GM10266 (cell line): ENCODE data around the gene RENBP.

Experiments used
- DNase-seq: peaks from one replicate; pipeline ENCODE4 v3.0.0; 2012; ENCODE audit errors: extremely low spot score
- TF ChIP-seq, protein P1 (sequence below): IDR thresholded peaks from 2 replicates; pipeline ENCODE4 v1.5.1; 2012; ENCODE audit warnings: mild to moderate bottlenecking, low read depth; ENCODE audit not compliant: control insufficient read depth, insufficient read depth; ENCODE audit errors: missing control alignments

RENBP gene

DNA sequence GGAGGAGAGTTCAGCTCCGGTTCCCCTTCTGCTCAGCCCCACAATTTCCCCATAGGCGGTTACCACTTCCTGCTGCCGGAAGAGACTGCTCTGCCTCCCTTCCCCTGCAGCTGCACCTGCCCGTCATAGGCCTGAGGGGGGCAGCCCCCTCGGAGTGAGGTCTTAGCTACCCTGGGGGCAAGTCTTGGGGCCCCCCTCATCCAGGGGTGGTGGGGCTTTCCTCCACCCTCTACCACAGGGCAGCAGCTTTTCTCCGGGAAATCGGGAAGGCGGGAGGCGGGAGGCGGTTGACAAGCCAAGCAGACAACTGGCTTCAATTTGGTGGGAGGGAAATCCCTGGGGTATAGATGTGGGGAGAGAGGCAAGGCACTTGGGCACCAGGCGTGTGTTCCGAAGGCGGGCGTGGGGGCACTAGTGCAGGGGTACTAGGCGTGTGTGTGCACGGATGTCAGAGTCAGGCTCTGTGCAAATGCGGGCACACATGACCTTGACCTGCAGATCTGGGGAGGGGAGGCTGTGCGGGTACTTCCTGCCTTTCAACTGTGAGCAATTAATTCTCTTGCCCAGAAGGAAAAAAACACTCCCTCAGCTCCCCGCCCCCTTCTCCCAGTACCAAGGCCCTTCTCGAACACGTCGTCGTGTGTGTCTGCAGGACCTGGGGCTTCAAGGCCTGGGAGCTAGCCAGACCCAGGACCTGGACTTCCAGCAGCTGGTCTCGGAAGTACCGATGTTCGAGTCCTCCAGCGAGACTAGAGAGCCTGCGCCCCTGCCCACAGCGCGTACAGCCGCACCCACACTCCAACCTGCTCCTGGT, 17.4 kb downstream of the RENBP start:
- TF ChIP-seq, protein P1, sequence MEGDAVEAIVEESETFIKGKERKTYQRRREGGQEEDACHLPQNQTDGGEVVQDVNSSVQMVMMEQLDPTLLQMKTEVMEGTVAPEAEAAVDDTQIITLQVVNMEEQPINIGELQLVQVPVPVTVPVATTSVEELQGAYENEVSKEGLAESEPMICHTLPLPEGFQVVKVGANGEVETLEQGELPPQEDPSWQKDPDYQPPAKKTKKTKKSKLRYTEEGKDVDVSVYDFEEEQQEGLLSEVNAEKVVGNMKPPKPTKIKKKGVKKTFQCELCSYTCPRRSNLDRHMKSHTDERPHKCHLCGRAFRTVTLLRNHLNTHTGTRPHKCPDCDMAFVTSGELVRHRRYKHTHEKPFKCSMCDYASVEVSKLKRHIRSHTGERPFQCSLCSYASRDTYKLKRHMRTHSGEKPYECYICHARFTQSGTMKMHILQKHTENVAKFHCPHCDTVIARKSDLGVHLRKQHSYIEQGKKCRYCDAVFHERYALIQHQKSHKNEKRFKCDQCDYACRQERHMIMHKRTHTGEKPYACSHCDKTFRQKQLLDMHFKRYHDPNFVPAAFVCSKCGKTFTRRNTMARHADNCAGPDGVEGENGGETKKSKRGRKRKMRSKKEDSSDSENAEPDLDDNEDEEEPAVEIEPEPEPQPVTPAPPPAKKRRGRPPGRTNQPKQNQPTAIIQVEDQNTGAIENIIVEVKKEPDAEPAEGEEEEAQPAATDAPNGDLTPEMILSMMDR: no peak
- peak; percentile 87 for DNase-seq

DNA sequence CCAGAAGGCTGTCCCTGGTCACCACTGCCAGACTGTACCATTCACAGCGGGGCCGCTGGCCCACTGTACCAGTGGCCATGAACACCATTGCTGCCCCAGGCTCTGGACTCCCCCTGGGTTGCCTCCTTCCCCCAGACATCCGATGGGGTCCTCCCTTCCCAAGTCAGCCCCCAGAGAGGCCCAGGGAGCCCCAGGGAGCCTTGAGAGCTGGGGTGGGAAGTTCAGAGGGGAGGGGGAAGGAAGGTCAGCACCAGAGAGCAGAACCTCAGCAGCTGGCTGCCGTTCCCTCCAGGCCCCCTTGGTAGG, 17.9 kb downstream of the RENBP start:
- TF ChIP-seq, protein P1: no peak
- no peak for DNase-seq

DNA sequence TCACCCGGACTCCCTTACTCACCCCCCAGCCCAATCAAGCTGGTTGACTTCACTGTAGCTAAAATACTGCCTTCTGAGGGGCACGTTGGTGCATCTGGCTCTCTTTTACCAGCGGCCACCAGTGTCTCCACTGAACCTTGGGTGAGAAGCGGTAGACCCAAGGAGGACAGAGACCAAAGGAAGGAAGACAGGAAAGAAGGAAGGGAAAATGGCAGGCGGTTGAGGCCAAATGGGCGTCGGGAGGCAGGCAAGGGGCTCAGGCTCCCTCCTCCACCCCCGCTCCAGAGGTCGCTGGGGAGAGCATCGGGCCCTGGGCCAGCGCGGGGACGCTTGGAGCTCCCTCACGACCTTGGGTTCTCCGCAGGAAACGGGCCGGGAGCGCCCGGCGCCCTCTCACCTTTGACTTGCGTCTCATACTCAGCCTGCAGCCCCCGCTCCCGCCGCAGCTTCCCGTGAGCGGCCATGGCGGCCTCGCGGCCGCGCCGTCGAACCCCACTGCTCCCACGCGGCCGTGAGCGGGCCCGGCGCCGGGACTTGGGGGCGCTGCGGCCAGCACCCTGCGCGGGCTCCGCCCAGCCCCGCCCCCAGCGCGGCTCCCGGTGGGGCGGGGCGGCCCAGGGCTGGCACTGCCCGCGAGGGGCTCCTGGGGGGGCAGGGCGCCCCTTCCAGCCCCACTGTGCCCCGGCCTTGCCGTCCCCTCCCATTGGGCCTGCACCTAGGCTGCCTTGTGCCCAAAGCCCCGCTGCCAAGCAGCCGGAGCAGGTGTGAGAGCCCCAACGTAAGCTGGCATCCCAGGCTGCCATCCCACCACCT, 18.5 kb downstream of the RENBP start, which contains the start of gene ARHGAP4:
Gene ARHGAP4 (minus strand): TSS at position 526 of the 813 bp plus-strand sequence. CDS start 62 bp downstream, at position 464.
- peak; percentile 61 for DNase-seq
- TF ChIP-seq, protein P1: peak; percentile 25

DNA sequence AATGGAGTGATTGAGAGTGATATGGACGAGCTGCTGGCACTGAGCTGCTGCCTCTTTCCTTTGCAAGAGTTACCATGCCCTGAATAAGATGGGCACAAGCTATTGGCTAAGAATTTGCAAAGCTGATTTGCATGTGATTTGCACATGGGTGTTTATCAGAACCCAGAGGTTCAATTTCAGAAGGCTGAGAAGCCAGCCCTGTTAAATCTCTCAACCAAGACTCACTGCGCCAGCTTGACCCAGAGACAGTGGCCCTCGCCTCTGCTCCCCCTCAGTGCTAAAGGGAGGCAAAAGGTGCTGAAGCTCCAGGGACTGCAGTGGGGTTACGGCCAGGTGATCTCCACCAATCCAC, 19.1 kb downstream of the RENBP start:
- TF ChIP-seq, protein P1: no peak
- no peak for DNase-seq

DNA sequence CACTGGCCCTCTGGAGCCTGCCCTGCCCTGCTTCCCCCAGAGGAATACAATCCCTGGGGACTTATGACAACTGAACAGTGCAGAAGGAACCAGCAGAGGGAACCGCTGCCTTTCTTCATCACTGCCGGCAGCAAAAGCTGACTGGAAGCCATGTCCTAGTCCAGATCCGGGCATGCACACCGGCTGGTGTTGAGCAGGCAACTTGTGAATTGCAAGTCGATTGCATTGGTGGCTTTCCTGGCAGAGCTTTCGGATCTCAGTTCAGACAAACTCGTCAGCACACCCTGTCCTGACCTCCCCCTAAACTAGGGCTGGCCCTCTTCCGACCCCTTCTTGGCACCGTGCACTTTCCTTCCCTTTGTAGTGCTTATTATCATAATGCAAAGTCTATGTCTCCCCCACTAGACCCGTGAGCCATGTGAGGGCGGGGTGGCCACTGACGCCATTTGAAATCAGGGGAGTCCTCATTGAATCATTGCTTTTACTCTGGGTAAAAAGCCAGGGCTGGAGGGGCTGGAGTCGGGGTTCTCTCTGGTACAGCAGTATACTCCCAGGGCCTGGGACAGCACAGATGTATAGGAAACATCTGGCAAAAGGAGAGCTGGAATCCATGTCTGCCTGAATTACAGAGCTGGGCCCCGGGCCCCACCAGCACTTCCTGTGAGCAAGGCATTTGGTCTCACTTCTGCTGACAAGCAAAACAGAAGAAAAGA, 20.1 kb downstream of the RENBP start:
- TF ChIP-seq, protein P1: peak; percentile 37
- DNase-seq: peak; percentile 49

DNA sequence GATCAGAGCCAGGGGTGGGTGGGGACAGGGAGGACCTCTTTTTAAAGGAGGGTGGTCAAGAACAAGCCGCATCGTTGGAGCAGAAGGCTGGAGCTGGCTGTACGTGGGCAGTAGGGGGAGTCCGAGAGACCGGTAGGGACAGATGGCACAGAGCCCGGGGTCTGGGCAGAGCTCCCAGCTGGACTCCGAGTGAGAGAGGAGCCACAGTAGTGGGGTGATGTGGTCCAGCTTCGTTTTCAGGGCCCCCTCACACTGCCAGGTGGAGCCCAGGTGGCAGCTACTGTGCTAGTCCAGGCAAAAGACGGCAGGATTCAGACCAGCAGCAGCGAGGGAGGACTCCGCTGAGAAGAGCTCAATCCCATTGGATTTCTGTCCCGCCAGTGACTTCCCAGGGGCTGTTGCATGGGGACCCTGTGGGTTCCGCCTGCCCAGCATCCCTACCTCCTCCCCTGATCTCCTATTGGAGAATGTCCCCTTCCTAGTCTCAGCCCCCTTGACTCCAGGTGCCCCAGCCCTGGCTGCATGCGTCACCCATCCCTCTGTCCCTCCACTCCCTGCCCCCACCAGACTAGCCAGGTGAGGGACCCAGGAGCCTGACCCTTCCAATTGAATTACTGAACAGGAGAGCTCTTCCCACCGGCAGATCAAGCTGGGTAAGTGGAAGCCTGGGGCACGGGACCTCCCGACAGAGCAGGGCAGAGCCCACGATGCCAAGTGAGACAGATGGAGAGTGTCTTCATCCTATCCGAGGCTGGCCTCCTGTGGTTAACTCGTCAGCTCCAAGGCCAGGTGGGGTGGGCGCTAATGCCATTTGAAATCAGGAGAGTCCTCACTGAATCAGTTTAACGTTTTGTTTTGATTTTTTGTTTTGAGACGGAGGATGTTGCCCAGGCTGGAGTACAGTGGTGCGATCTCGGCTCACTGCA, 21.2 kb downstream of the RENBP start:
- TF ChIP-seq, protein P1: peak; percentile 38
- DNase-seq: no peak
